Uterus (tissue), 4 donors: ENCODE results near the gene PIAS4. TPM values are rescaled to one million over a fixed set of nuclear protein-coding genes. Genes with fewer than 3 reads are reported as not detected.
A peak's percentile ranks its signal among the peaks of the same experiment; 100 is the strongest.

ENCODE experiments used
- DNase-seq, 2 donors: peaks; one replicate each; pipeline ENCODE4 v3.0.0-alpha.2; 2019 to 2020
- H3K27ac ChIP-seq, 2 donors: fragments of 200-600 bp; sonication (generic); 1 replicate in 1 of 2; 2 replicates in 1 of 2; pipeline ENCODE4 v1.5.1; 2016 to 2018
- H3K27me3 ChIP-seq, 2 donors: fragments of 200-600 bp; sonication (generic); one replicate each; pipeline ENCODE4 v1.5.1; 2018 to 2019; ENCODE audit warnings: control low read depth in 1 of 2
- H3K36me3 ChIP-seq, 2 donors: fragments of 200-600 bp; sonication (generic); one replicate each; pipeline ENCODE4 v1.5.1; 2019; ENCODE audit warnings: control low read depth in 1 of 2
- H3K4me1 ChIP-seq, 2 donors: fragments of 200-600 bp; sonication (generic); one replicate each; pipeline ENCODE4 v1.5.1; 2018 to 2019; ENCODE audit warnings: control low read depth in 1 of 2
- H3K4me3 ChIP-seq, 2 donors: fragments of 200-600 bp; sonication (generic); 1 replicate in 1 of 2; 2 replicates in 1 of 2; pipeline ENCODE4 v1.5.1; 2018 to 2019; ENCODE audit warnings: mild to moderate bottlenecking in 1 of 2
- H3K9me3 ChIP-seq, 2 donors: fragments of 200-600 bp; sonication (generic); one replicate each; pipeline ENCODE4 v1.5.1; 2019; ENCODE audit warnings: control low read depth in 1 of 2
- POLR2A ChIP-seq, 2 donors: fragments of 450-650 bp; IDR thresholded peaks; one replicate each; pipeline ENCODE4 v1.6.1; 2016; ENCODE audit warnings: antibody characterized with exemption in 2 of 2, mild to moderate bottlenecking in 1 of 2, moderate library complexity in 1 of 2
- intact Hi-C: fragments of 100-400 bp; cut with DNase I; formaldehyde crosslinking; loops from one replicate; pipeline ENCODE4 v1.15.1; 2023; ENCODE audit warnings: low total_unique reads
- total RNA-seq, 4 donors: library from RNA; depleted of rRNA in 3 of 4; stranded (reverse); fragments of >200 nt in 3 of 4; gene quantifications; one replicate each; pipeline versions ENCODE4 v1.1.0 to v1.2.4, GENCODE V29; 2014 to 2023
- TF ChIP-seq, protein P1 (sequence below), 4 experiments: fragments of 200-600 bp in 2 of 4; fragments of 450-650 bp in 2 of 4; sonication (generic) in 2 of 4; IDR thresholded peaks; one replicate each; pipeline ENCODE4 v1.5.1; 2016 to 2019; ENCODE audit warnings: antibody characterized with exemption in 4 of 4, mild to moderate bottlenecking in 2 of 4, moderate library complexity in 1 of 4
- donor health status: DM: yes; HTN: yes; CAD: no.

PIAS4 gene
- total RNA-seq, 4 donors from 2014 or later = 10.0 to 39.4 (median 23.4) TPM

- peaks cover 0 to 11% of the 10 kb centered on the region in 2 donors for H3K4me1 ChIP-seq
- intact Hi-C loops = loop anchor here (10.0 kb wide), 1 partner anchor 223 kb away; no protein-coding TSS in a partner anchor
- no peak for TF ChIP-seq POLR2A (IDR thresholded peaks at IDR 0.05)
- TF ChIP-seq, protein P1, sequence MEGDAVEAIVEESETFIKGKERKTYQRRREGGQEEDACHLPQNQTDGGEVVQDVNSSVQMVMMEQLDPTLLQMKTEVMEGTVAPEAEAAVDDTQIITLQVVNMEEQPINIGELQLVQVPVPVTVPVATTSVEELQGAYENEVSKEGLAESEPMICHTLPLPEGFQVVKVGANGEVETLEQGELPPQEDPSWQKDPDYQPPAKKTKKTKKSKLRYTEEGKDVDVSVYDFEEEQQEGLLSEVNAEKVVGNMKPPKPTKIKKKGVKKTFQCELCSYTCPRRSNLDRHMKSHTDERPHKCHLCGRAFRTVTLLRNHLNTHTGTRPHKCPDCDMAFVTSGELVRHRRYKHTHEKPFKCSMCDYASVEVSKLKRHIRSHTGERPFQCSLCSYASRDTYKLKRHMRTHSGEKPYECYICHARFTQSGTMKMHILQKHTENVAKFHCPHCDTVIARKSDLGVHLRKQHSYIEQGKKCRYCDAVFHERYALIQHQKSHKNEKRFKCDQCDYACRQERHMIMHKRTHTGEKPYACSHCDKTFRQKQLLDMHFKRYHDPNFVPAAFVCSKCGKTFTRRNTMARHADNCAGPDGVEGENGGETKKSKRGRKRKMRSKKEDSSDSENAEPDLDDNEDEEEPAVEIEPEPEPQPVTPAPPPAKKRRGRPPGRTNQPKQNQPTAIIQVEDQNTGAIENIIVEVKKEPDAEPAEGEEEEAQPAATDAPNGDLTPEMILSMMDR (IDR thresholded peaks at IDR 0.05) = no peak
Measured at GRCh38 chr19:3981736-3982681, 25.5 kb upstream of the PIAS4 start.

GRCh38 chr19:3982701-3983541 is 24.6 kb upstream of the PIAS4 start:
- intact Hi-C loops = loop anchor here (10.0 kb wide), 1 partner anchor 222 kb away; no protein-coding TSS in a partner anchor
- Histone ChIP-seq H3K36me3 (no peaks in the 10 kb centered on the region), H3K4me1 (peaks cover 0 to 11% of the 10 kb centered on the region in 2 donors), H3K27ac (peak overlapping the region; percentile 94 to 96), H3K9me3 (no peaks in the 10 kb centered on the region), H3K4me3 (no peak overlapping the region), H3K27me3 (no peaks in the 10 kb centered on the region)
- no peak for DNase-seq
- TF ChIP-seq POLR2A (IDR thresholded peaks at IDR 0.05) = no peak
- TF ChIP-seq, protein P1 (IDR thresholded peaks at IDR 0.05) = no peak

More at GRCh38 chr19:3981736-3982681, 25.5 kb upstream of the PIAS4 start:
- no peaks in the 10 kb centered on the region for H3K36me3 ChIP-seq
- H3K4me3 ChIP-seq = no peak overlapping the region
- H3K9me3 ChIP-seq = no peaks in the 10 kb centered on the region
- H3K27ac ChIP-seq = no peak overlapping the region
- no peak for DNase-seq
- no peaks in the 10 kb centered on the region for H3K27me3 ChIP-seq

GRCh38 chr19:3983542-3983914 is 24.0 kb upstream of the PIAS4 start:
- intact Hi-C loops = loop anchor here (10.0 kb wide), 1 partner anchor 221 kb away; no protein-coding TSS in a partner anchor
- Histone ChIP-seq H3K27me3 (no peaks in the 10 kb centered on the region), H3K9me3 (no peaks in the 10 kb centered on the region), H3K36me3 (no peaks in the 10 kb centered on the region), H3K27ac (peak overlapping the region; percentile 94 to 96), H3K4me1 (peaks cover 0 to 11% of the 10 kb centered on the region in 2 donors), H3K4me3 (peak overlapping the region in 1 of 2 donors; percentile 85)
- no peak for DNase-seq
- no peak for TF ChIP-seq POLR2A (IDR thresholded peaks at IDR 0.05)
- TF ChIP-seq, protein P1 (IDR thresholded peaks at IDR 0.05) = no peak

GRCh38 chr19:3983936-3984583 is 23.5 kb upstream of the PIAS4 start:
- peak overlapping the region; percentile 67 to 85 for H3K4me3 ChIP-seq
- intact Hi-C loops = loop anchor here (10.0 kb wide), 1 partner anchor 221 kb away; no protein-coding TSS in a partner anchor
- no peaks in the 10 kb centered on the region for H3K9me3 ChIP-seq
- H3K27ac ChIP-seq = peak overlapping the region; percentile 94 to 96
- TF ChIP-seq, protein P1 (IDR thresholded peaks at IDR 0.05) = no peak
- no peak for TF ChIP-seq POLR2A (IDR thresholded peaks at IDR 0.05)
- peaks cover 0 to 11% of the 10 kb centered on the region in 2 donors for H3K4me1 ChIP-seq
- no peaks in the 10 kb centered on the region for H3K27me3 ChIP-seq
- DNase-seq = no peak
- no peaks in the 10 kb centered on the region for H3K36me3 ChIP-seq
